ENCODE data around the gene LAMB3.

DNA sequence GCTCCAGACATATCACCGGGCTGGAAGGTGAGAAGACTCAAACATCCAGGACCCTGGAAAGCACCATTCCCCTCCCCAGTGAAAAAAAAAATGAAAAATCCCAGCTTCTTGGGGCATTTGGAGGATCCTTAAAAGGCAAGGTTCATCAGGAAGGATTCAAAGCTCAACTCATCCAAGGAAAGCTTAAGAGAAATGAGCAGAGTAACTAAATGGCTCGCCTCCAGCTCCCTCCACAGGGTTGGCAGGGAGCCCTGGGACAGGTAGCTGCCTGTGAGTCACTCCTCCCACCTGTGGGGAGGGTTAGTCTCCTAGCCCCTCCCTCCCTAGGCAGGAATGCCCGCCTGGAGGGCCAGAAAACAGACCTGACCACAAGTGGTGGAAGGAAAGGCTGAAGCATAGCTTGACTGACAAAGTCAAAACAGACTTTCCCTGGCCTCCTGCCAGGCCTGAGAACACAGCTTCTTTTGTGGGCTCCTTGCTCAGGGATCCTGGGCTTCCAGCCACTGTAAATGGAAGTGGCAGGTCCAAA, 712 bp upstream of the LAMB3 start:
- TF ChIP-seq, protein P1, sequence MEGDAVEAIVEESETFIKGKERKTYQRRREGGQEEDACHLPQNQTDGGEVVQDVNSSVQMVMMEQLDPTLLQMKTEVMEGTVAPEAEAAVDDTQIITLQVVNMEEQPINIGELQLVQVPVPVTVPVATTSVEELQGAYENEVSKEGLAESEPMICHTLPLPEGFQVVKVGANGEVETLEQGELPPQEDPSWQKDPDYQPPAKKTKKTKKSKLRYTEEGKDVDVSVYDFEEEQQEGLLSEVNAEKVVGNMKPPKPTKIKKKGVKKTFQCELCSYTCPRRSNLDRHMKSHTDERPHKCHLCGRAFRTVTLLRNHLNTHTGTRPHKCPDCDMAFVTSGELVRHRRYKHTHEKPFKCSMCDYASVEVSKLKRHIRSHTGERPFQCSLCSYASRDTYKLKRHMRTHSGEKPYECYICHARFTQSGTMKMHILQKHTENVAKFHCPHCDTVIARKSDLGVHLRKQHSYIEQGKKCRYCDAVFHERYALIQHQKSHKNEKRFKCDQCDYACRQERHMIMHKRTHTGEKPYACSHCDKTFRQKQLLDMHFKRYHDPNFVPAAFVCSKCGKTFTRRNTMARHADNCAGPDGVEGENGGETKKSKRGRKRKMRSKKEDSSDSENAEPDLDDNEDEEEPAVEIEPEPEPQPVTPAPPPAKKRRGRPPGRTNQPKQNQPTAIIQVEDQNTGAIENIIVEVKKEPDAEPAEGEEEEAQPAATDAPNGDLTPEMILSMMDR (IDR thresholded peaks at IDR 0.05; ENCODE audit: insufficient read depth, low read length, poor library complexity, severe bottlenecking) = no peak
- TF ChIP-seq EZH2phosphoT487 (conservative IDR thresholded peaks at IDR 0.05; ENCODE audit: low read length) = no peak

Data from SU-DHL-6 (cell line).